Measurements from ENCODE around the gene MSGN1. TPM values are rescaled to one million over a fixed set of nuclear protein-coding genes. Genes with fewer than 3 reads are reported as not detected.

MSGN1 gene
- total and polyA plus RNA-seq, 2 of the 8 experiments (the other 6 are each of a cell fraction or from before 2014, with no cell fraction given): not detected

DNA sequence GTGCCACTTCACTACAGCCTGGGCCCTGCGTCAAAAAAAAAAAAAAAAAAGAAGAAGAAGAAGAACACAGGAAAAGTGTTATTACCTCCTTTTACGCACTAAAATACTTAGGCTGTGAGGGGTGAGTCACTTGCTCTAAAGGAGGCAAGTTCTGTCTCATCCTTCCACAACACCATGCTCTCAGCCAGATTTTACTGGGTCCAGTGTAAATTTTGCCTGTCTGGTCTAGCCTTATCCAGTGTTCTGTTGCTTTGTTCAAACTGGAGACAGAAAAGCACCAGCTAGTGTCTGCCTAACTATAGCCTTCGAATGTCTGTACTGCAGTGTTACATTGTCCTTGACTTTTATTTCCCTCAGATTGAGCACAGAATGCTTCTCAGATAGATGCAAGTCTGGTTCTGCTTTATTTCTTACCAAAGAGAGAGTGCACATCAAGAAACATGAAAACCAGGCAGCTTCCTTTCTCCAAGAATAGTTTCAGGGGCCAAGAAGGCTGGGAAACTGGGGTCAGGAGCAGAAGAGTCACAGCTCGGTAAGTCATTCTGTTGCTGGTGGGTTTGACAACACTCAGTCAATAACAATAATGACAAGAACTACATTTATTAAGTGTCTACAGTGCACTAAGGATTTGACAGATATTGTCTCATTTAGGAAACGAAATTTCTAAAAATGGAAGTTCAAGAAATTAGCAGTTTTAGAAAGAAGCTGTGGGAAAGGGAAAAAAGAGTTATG is 3.1 kb upstream of the MSGN1 start:
- FAIRE-seq (no peak), DNase-seq (ENCODE audit: low read depth in 1 of 2, low spot score in 2 of 2) (no peak)
- H4K5ac ChIP-seq (ENCODE audit: insufficient read length, low read depth, low read length): no peak overlapping the region
- H2BK120ac ChIP-seq (replicated peaks; ENCODE audit: low read depth, low read length): no peak overlapping the region
- H3K27me3 ChIP-seq (replicated peaks in 1 of 4; ENCODE audit: control insufficient read depth in 3 of 4, extremely low read depth in 1 of 4, insufficient read depth in 3 of 4, low read length in 3 of 4): peaks cover 0 to 2% (median under 1%) of the 10 kb centered on the region in 4 experiments; a peak in 2 of 7 replicates
- no peaks in the 10 kb centered on the region for H4K20me1 ChIP-seq (replicated peaks in 1 of 2; ENCODE audit: control insufficient read depth in 1 of 2, insufficient read depth in 2 of 2, low read length in 2 of 2)
- H3K36me3 ChIP-seq (ENCODE audit: control insufficient read depth in 2 of 4, insufficient read depth in 4 of 4, low read length in 3 of 4): no peaks in the 10 kb centered on the region
- no peak overlapping the region for H3K14ac ChIP-seq (ENCODE audit: insufficient read length)
- WGBS, 2 experiments (ENCODE audit: extremely low coverage in 1 of 2, insufficient coverage in 1 of 2, insufficient read length in 1 of 2, insufficient replicate concordance in 2 of 2, low coverage in 1 of 2, low lambda C conversion rate in 2 of 2, missing lambda C conversion rate in 1 of 2): 88% methylated on average over 5 of the region's 5 CpGs; no CpG with 5 or more reads in 1 of the 2 experiments
- peaks cover 0 to 9% (median 1%) of the 10 kb centered on the region in 4 experiments; a peak in 4 of 7 replicates for H3K4me1 ChIP-seq (replicated peaks in 1 of 4; ENCODE audit: control insufficient read depth in 3 of 4, insufficient read depth in 4 of 4, low read length in 3 of 4)
- no peak overlapping the region for H3K9ac ChIP-seq (replicated peaks in 1 of 4; ENCODE audit: extremely low read depth in 1 of 4, low read depth in 3 of 4, low read length in 3 of 4)
- no peak overlapping the region for H4K91ac ChIP-seq (replicated peaks; ENCODE audit: insufficient read length, low read length)
- POLR2A ChIA-PET (ENCODE audit: partially characterized antibody): interaction anchor here (0.9 kb wide), 1 partner anchor 9 kb away, joined by 3 read pairs; no protein-coding TSS in a partner anchor
- H2BK12ac ChIP-seq (ENCODE audit: low read depth, low read length): no peak overlapping the region
- no peaks in the 10 kb centered on the region for H3K9me3 ChIP-seq (ENCODE audit: insufficient read depth in 2 of 2, low read depth in 1 of 2, low read length in 1 of 2)
- H3K4me3 ChIP-seq (ENCODE audit: extremely low read depth in 1 of 4, insufficient read depth in 2 of 4, low read depth in 3 of 4, low read length in 4 of 4): no peak overlapping the region
- H3K27ac ChIP-seq (ENCODE audit: low read depth, low read length): no peak overlapping the region
- no peak overlapping the region for H2AK5ac ChIP-seq (ENCODE audit: low read depth, low read length)
- H3K4ac ChIP-seq (replicated peaks; ENCODE audit: insufficient read length, low read depth, low read length): no peak overlapping the region
- H3K23ac ChIP-seq (ENCODE audit: insufficient read length): no peak overlapping the region
- CTCF ChIA-PET (ENCODE audit: partially characterized antibody): interaction anchor here (0.7 to 4.2 kb wide), 5 partner anchors 8 to 336 kb away, joined by 3 to 17 read pairs (median 3); no protein-coding TSS in a partner anchor
- no peak overlapping the region for H3K4me2 ChIP-seq (ENCODE audit: insufficient read depth in 1 of 2, low read depth in 2 of 2, low read length in 2 of 2)
- H2BK5ac ChIP-seq (ENCODE audit: low read depth, low read length): no peak overlapping the region
- H2BK20ac ChIP-seq (ENCODE audit: low read length): no peak overlapping the region
- no peaks in the 10 kb centered on the region for H3K79me1 ChIP-seq (ENCODE audit: low read depth, low read length)
- H2BK15ac ChIP-seq (ENCODE audit: low read length): no peak overlapping the region
- H4K8ac ChIP-seq (ENCODE audit: extremely low read depth, insufficient read depth, low read length): no peak overlapping the region
- H3K56ac ChIP-seq (replicated peaks; ENCODE audit: insufficient read length, low read depth, low read length): no peak overlapping the region
- H3K79me2 ChIP-seq (ENCODE audit: control insufficient read depth in 1 of 2, insufficient read depth in 2 of 2, low read length in 2 of 2): no peaks in the 10 kb centered on the region
- H3K23me2 ChIP-seq (ENCODE audit: low read depth, low read length): no peaks in the 10 kb centered on the region; the same call in 1 of the 2 replicates
- no peak overlapping the region for H3K18ac ChIP-seq (ENCODE audit: extremely low read depth, low read length)
- H2AFZ ChIP-seq (ENCODE audit: low read length): no peak overlapping the region
- TF ChIP-seq SRF (IDR thresholded peaks at IDR 0.05; ENCODE audit: low read depth, low read length) (no peak), POLR2A (IDR thresholded peaks at IDR 0.05; ENCODE audit: control extremely low read depth in 1 of 2, low read depth in 2 of 2, low read length in 2 of 2) (no peak), RFX5 (IDR thresholded peaks at IDR 0.05; ENCODE audit: borderline replicate concordance, low read depth, low read length) (no peak), TBP (IDR thresholded peaks at IDR 0.05; ENCODE audit: low read depth, low read length) (no peak), RAD21 (IDR thresholded peaks at IDR 0.05 in 1 of 2, conservative IDR thresholded peaks at IDR 0.05 in 1 of 2; ENCODE audit: low read depth in 2 of 2, low read length in 2 of 2) (no peak)
- TF ChIP-seq, protein P1, sequence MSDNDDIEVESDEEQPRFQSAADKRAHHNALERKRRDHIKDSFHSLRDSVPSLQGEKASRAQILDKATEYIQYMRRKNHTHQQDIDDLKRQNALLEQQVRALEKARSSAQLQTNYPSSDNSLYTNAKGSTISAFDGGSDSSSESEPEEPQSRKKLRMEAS (IDR thresholded peaks at IDR 0.05): no peak
- TF ChIP-seq, protein P2, sequence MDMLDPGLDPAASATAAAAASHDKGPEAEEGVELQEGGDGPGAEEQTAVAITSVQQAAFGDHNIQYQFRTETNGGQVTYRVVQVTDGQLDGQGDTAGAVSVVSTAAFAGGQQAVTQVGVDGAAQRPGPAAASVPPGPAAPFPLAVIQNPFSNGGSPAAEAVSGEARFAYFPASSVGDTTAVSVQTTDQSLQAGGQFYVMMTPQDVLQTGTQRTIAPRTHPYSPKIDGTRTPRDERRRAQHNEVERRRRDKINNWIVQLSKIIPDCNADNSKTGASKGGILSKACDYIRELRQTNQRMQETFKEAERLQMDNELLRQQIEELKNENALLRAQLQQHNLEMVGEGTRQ (IDR thresholded peaks at IDR 0.05; ENCODE audit: low read length): no peak

All from H1 (cell line).